Calu3 (cell line): ENCODE data around the gene BGLAP. TPM values are rescaled to one million over a fixed set of nuclear protein-coding genes. Genes with fewer than 3 reads are reported as not detected.

Experiments used
- BruUV-seq: library from RNA; stranded (reverse); fragments of 400-500 nt; replicated peaks from 2 replicates; lab custom pipeline; 2021; lab: Mats Ljungman, UMichigan
- CTCF ChIA-PET: fragments of 300-600 bp; sonication (Branson Sonifier 250); formaldehyde crosslinking; loops from one replicate; lab custom pipeline; 2022; ENCODE audit warnings: antibody characterized with exemption; lab: Charles Lee
- DNase-seq: peaks from one replicate; pipeline ENCODE4 v3.0.0; 2022
- H3K27ac Mint-ChIP-seq: one replicate; pipeline ENCODE4 v1.8.0; 2022; ENCODE audit warnings: mixed read lengths; ENCODE audit not compliant: unreplicated experiment
- H3K27me3 Mint-ChIP-seq: one replicate; pipeline ENCODE4 v1.8.0; 2022; ENCODE audit warnings: mixed read lengths; ENCODE audit not compliant: unreplicated experiment
- H3K36me3 Mint-ChIP-seq: one replicate; pipeline ENCODE4 v1.8.0; 2022; ENCODE audit warnings: mild to moderate bottlenecking, moderate library complexity, mixed read lengths; ENCODE audit not compliant: insufficient read depth, unreplicated experiment
- H3K4me1 Mint-ChIP-seq: one replicate; pipeline ENCODE4 v1.8.0; 2022; ENCODE audit warnings: mild to moderate bottlenecking, low read depth, mixed read lengths; ENCODE audit not compliant: unreplicated experiment
- H3K4me3 Mint-ChIP-seq: one replicate; pipeline ENCODE4 v1.8.0; 2022; ENCODE audit warnings: mild to moderate bottlenecking, low read depth, moderate library complexity, mixed read lengths; ENCODE audit not compliant: unreplicated experiment
- H3K9me3 Mint-ChIP-seq: one replicate; pipeline ENCODE4 v1.8.0; 2022; ENCODE audit warnings: low read depth, mixed read lengths; ENCODE audit not compliant: unreplicated experiment
- intact Hi-C: fragments of 100-400 bp; cut with micrococcal nuclease; formaldehyde crosslinking; loops from one replicate; pipeline ENCODE4 v1.10.0; 2022; ENCODE audit not compliant: unreplicated experiment
- total RNA-seq: library from RNA; stranded (reverse); gene quantifications from 2 replicates; pipeline ENCODE4 v1.2.3, GENCODE V29; 2022
- TF ChIP-seq, protein P1 (sequence below): fragments of 200-600 bp; IDR thresholded peaks from one replicate; pipeline ENCODE4 v1.8.0; 2022; ENCODE audit warnings: antibody characterized with exemption; ENCODE audit not compliant: unreplicated experiment

Gene BGLAP
- total RNA-seq, 1 experiment from 2014 or later, result 2.6 TPM

DNA sequence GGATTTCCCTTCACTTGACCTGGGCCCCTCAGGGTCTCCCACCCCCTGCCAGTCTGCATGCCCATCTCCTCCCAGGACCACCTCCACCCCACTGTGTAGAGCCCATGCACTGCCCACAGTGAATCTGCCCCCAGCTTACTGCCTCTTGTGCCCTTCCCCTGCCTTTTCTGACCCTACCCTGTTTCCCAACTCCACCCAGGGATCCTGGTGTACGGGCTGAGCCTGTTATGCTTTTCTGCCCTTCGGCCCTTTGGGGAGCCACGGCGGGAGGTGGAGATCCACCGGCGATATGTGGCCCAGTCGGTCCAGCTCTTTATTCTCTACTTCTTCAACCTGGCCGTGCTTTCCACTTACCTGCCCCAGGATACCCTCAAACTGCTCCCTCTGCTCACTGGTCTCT lies 44.1 kb downstream of the BGLAP start:
- H3K27ac Mint-ChIP-seq, result no peak overlapping the region
- H3K9me3 Mint-ChIP-seq, result no peaks in the 10 kb centered on the region
- no peaks in the 10 kb centered on the region for H3K27me3 Mint-ChIP-seq
- intact Hi-C loops, result no loop called here
- H3K4me1 Mint-ChIP-seq, result peaks cover 21% of the 10 kb centered on the region
- BruUV-seq, result no TSS peak
- CTCF ChIA-PET, result no interaction called here
- H3K4me3 Mint-ChIP-seq, result no peak overlapping the region
- no peak for DNase-seq
- TF ChIP-seq, protein P1, sequence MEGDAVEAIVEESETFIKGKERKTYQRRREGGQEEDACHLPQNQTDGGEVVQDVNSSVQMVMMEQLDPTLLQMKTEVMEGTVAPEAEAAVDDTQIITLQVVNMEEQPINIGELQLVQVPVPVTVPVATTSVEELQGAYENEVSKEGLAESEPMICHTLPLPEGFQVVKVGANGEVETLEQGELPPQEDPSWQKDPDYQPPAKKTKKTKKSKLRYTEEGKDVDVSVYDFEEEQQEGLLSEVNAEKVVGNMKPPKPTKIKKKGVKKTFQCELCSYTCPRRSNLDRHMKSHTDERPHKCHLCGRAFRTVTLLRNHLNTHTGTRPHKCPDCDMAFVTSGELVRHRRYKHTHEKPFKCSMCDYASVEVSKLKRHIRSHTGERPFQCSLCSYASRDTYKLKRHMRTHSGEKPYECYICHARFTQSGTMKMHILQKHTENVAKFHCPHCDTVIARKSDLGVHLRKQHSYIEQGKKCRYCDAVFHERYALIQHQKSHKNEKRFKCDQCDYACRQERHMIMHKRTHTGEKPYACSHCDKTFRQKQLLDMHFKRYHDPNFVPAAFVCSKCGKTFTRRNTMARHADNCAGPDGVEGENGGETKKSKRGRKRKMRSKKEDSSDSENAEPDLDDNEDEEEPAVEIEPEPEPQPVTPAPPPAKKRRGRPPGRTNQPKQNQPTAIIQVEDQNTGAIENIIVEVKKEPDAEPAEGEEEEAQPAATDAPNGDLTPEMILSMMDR, result no peak
- H3K36me3 Mint-ChIP-seq, result peaks cover 45% of the 10 kb centered on the region

DNA sequence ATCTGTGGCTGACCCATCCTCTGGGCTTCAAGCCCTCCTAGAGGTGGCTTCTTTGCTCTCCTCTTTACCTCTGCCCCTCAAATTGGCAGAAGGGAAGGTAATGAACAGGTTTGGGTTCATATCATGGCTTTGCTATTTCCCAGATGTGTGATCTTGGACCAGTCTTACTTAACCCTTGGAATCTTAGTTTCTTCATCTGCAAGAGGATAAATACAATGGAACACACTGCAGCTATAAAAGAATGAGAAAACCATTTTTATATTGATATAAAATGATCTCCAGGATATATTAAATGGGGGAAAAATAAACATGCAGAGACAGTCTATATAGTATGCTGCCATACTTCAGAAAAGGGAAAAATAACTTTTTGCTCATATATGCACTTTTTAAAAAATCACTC lies 47.9 kb downstream of the BGLAP start:
- H3K4me3 Mint-ChIP-seq, result no peak overlapping the region
- no peak overlapping the region for H3K27ac Mint-ChIP-seq
- H3K27me3 Mint-ChIP-seq, result no peaks in the 10 kb centered on the region
- DNase-seq, result no peak
- TF ChIP-seq, protein P1, result no peak
- peaks cover 18% of the 10 kb centered on the region for H3K36me3 Mint-ChIP-seq
- BruUV-seq, result no TSS peak
- H3K4me1 Mint-ChIP-seq, result peaks cover 31% of the 10 kb centered on the region
- CTCF ChIA-PET, result no interaction called here
- intact Hi-C loops, result no loop called here
- no peaks in the 10 kb centered on the region for H3K9me3 Mint-ChIP-seq

DNA sequence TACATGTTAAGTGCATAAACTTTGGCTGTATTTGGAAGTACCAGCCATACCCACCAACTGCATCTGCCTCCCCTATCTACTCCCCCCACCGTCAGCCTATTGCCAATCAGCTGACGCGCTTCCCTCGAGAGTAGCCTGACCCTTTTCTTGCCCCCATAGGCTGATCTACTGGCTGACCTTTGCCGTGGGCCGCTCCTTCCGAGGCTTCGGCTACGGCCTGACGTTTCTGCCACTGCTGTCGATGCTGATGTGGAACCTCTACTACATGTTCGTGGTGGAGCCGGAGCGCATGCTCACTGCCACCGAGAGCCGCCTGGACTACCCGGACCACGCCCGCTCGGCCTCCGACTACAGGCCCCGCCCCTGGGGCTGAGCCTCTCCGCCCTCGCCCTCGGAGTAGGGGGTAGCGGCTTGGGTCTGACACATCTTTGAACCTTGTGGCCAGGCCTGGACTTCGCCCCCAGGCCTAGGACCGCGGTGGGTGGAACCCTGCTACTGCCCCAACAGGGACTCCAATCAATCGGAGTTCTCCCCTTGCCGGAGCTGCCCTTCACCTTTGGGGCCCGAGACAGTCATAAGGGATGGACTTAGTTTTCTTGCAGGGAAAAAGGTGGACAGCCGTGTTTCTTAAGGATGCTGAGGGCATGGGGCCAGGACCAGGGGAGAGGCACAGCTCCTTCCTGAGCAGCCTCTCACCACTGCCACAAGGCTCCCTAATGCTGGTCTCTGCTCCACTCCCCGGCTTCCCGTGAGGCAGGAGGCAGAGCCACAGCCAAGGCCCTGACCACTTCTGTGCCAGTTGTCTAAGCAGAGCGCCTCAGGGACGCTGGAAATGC lies 49.5 kb downstream of the BGLAP start:
- Mint-ChIP-seq H3K9me3 (no peaks in the 10 kb centered on the region), H3K27me3 (no peaks in the 10 kb centered on the region), H3K27ac (peak overlapping the region; percentile 68), H3K4me1 (peaks cover 35% of the 10 kb centered on the region), H3K4me3 (peak overlapping the region; percentile 76), H3K36me3 (peaks cover 31% of the 10 kb centered on the region)
- peak; percentile 92 for DNase-seq
- no TSS peak for BruUV-seq
- TF ChIP-seq, protein P1, result no peak
- intact Hi-C loops, result no loop called here
- CTCF ChIA-PET, result interaction anchor here (0.5 to 1.0 kb wide), 4 partner anchors 9 to 283 kb away, joined by 3 to 6 read pairs (median 3); partner anchors contain the start of gene SMG5

Other genes starting within 250 kb of the BGLAP start
- 215 and 246 TPM in 2 replicates for gene SSR2, start 221.2 kb upstream of the BGLAP start, total RNA-seq
- 60.0 and 77.3 TPM in 2 replicates for gene UBQLN4, start 188.4 kb upstream of the BGLAP start, total RNA-seq
- 69.8 and 69.9 TPM in 2 replicates for gene LAMTOR2, start 187.4 kb upstream of the BGLAP start, total RNA-seq
- gene RAB25, start 181.0 kb upstream of the BGLAP start, total RNA-seq, result 182 and 189 TPM in 2 replicates
- gene MEX3A, start 159.7 kb upstream of the BGLAP start, total RNA-seq, result 3.3 and 5.0 TPM in 2 replicates
- 499 and 514 TPM in 2 replicates for gene LMNA, start 127.5 kb upstream of the BGLAP start, total RNA-seq
- gene SEMA4A, start 88.6 kb upstream of the BGLAP start, total RNA-seq, result 6.9 and 7.2 TPM in 2 replicates
- gene SLC25A44, start 48.1 kb upstream of the BGLAP start, total RNA-seq, result 28.2 and 32.5 TPM in 2 replicates
- gene PMF1, start 29.2 kb upstream of the BGLAP start, total RNA-seq, result 57.3 and 59.0 TPM in 2 replicates
- 20.4 and 21.2 TPM in 2 replicates for gene PAQR6, start 5.9 kb downstream of the BGLAP start, total RNA-seq
- 117 and 118 TPM in 2 replicates for gene SMG5, start 40.6 kb downstream of the BGLAP start, total RNA-seq
- gene TMEM79, start 42.1 kb downstream of the BGLAP start, total RNA-seq, result 12.8 and 12.9 TPM in 2 replicates
- gene GLMP, start 53.5 kb downstream of the BGLAP start, total RNA-seq, result 31.0 and 39.7 TPM in 2 replicates
- gene VHLL, start 57.1 kb downstream of the BGLAP start, total RNA-seq, result 0.81 and 1.5 TPM in 2 replicates
- 554 and 598 TPM in 2 replicates for gene CCT3, start 96.1 kb downstream of the BGLAP start, total RNA-seq
- gene TSACC, start 96.3 kb downstream of the BGLAP start, total RNA-seq, result 1.4 and 2.0 TPM in 2 replicates
- gene RHBG, start 127.0 kb downstream of the BGLAP start, total RNA-seq, result 0.26 and 0.42 TPM in 2 replicates